Mesothelial cell of epicardium (in vitro differentiated cells): ENCODE results near the gene STT3A. TPM values are rescaled to one million over a fixed set of nuclear protein-coding genes. Genes with fewer than 3 reads are reported as not detected.

ENCODE experiments used
- DNase-seq, 2 experiments: peaks; one replicate each; pipeline ENCODE4 v3.0.0; 2021; ENCODE audit warnings: low spot score in 2 of 2; ENCODE audit not compliant: unreplicated experiment in 2 of 2
- H3K27ac Mint-ChIP-seq: 2 replicates; pipeline ENCODE4 v1.8.0; 2021; ENCODE audit warnings: mixed read lengths
- H3K27me3 Mint-ChIP-seq: 2 replicates; pipeline ENCODE4 v1.8.0; 2021; ENCODE audit warnings: low read depth, mixed read lengths
- H3K36me3 Mint-ChIP-seq: 2 replicates; pipeline ENCODE4 v1.8.0; 2021; ENCODE audit warnings: mixed read lengths
- H3K4me1 Mint-ChIP-seq: 2 replicates; pipeline ENCODE4 v1.8.0; 2021; ENCODE audit warnings: mixed read lengths
- H3K4me3 Mint-ChIP-seq: 2 replicates; pipeline ENCODE4 v1.8.0; 2021; ENCODE audit warnings: mild to moderate bottlenecking, moderate library complexity, mixed read lengths
- H3K9me3 Mint-ChIP-seq: 2 replicates; pipeline ENCODE4 v1.8.0; 2021; ENCODE audit warnings: mixed read lengths
- total RNA-seq: library from RNA; stranded (reverse); gene quantifications from 3 replicates; pipeline ENCODE4 v1.2.1, GENCODE V29; 2021
- TF ChIP-seq, protein P1 (sequence below): fragments of 200-600 bp; sonication (generic); IDR thresholded peaks from one replicate; pipeline ENCODE4 v1.5.0; 2021; ENCODE audit warnings: antibody characterized with exemption; ENCODE audit not compliant: unreplicated experiment

Gene STT3A
- total RNA-seq, 1 donor from 2014 or later: 146 TPM

DNA sequence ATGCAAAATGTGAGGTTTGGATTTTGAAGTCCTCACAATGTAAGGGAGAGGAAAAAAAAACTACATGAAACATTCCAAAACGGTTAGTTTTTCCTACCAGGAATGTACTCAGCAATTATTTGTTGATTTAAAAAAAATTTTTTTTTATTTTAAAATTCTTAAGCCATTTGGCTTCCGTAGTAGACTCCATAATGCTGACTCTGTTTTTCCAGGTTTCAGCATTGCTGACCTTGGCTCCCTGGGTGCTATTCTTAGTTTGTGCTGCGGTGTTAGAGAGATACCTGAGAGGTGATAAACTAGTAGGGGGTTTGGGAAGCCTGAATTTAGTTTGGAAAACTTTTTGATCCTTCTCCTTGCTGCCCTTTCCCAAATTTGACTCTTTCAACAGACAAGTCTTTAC lies 10.6 kb downstream of the STT3A start:
- Mint-ChIP-seq H3K36me3 (peaks cover 35% of the 10 kb centered on the region), H3K4me3 (no peak overlapping the region), H3K27me3 (no peaks in the 10 kb centered on the region), H3K4me1 (no peaks in the 10 kb centered on the region), H3K9me3 (no peaks in the 10 kb centered on the region), H3K27ac (no peak overlapping the region)
- TF ChIP-seq, protein P1, sequence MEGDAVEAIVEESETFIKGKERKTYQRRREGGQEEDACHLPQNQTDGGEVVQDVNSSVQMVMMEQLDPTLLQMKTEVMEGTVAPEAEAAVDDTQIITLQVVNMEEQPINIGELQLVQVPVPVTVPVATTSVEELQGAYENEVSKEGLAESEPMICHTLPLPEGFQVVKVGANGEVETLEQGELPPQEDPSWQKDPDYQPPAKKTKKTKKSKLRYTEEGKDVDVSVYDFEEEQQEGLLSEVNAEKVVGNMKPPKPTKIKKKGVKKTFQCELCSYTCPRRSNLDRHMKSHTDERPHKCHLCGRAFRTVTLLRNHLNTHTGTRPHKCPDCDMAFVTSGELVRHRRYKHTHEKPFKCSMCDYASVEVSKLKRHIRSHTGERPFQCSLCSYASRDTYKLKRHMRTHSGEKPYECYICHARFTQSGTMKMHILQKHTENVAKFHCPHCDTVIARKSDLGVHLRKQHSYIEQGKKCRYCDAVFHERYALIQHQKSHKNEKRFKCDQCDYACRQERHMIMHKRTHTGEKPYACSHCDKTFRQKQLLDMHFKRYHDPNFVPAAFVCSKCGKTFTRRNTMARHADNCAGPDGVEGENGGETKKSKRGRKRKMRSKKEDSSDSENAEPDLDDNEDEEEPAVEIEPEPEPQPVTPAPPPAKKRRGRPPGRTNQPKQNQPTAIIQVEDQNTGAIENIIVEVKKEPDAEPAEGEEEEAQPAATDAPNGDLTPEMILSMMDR: no peak
- no peak for DNase-seq

DNA sequence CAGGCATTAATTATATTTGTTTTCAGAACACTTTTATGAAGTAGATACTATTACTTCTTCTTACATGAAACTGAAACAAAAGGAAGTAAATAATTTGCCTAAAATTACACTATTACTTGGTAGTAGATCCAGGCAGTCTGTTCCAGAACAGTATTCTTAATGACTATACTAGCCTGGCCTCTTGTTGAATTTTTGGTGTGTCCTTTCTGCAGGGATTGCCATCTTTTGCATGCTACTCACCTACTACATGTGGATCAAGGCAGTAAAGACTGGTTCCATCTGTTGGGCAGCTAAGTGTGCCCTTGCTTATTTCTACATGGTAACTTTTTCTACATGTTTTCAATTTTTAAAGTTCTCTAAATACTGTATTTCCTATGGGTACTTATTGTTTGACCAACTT lies 12.8 kb downstream of the STT3A start:
- H3K9me3 Mint-ChIP-seq: no peaks in the 10 kb centered on the region
- no peaks in the 10 kb centered on the region for H3K27me3 Mint-ChIP-seq
- no peaks in the 10 kb centered on the region for H3K4me1 Mint-ChIP-seq
- TF ChIP-seq, protein P1: no peak
- H3K36me3 Mint-ChIP-seq: peaks cover 38% of the 10 kb centered on the region
- no peak for DNase-seq
- no peak overlapping the region for H3K27ac Mint-ChIP-seq
- H3K4me3 Mint-ChIP-seq: no peak overlapping the region

DNA sequence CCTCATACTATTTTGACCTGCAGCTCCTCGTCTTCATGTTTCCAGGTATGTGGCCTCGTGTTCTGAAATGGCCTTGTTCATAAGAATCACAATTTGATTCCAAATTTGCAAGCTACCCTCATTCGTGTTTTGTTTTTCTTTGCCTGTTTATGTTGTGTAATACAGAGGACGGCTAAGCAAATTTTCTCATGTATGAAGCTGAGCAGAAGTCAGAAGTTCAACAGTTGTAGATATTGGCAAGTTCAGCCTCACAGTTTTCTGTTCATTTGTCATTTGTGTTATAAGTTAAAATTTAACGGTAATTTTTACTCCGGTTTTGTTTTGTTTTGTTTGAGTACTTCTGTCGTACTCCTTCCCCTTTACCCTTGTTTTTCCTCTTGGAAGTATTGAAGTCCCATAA lies 16.9 kb downstream of the STT3A start:
- Mint-ChIP-seq H3K9me3 (no peaks in the 10 kb centered on the region), H3K36me3 (peaks cover 46% of the 10 kb centered on the region), H3K4me1 (no peaks in the 10 kb centered on the region), H3K27ac (no peak overlapping the region), H3K27me3 (no peaks in the 10 kb centered on the region), H3K4me3 (no peak overlapping the region)
- TF ChIP-seq, protein P1: no peak
- DNase-seq: no peak

DNA sequence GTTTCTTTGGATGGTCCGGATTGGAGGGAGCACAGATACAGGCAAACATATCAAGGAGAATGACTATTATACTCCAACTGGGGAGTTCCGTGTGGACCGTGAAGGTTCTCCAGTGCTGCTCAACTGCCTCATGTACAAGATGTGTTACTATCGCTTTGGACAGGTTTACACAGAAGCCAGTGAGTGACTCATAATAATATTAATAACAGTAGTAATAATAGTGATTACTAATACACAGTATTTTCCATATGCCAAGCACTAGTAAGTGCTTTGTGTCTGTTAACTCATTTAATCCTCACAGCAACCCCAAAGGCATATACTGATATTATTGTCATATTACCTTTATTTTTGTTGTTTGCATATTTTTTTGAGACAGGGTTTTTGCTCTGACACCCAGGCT lies 25.7 kb downstream of the STT3A start:
- Mint-ChIP-seq H3K9me3 (no peaks in the 10 kb centered on the region), H3K36me3 (peaks cover 40% of the 10 kb centered on the region), H3K4me3 (no peak overlapping the region), H3K4me1 (no peaks in the 10 kb centered on the region), H3K27ac (no peak overlapping the region), H3K27me3 (no peaks in the 10 kb centered on the region)
- TF ChIP-seq, protein P1: no peak
- DNase-seq: no peak

DNA sequence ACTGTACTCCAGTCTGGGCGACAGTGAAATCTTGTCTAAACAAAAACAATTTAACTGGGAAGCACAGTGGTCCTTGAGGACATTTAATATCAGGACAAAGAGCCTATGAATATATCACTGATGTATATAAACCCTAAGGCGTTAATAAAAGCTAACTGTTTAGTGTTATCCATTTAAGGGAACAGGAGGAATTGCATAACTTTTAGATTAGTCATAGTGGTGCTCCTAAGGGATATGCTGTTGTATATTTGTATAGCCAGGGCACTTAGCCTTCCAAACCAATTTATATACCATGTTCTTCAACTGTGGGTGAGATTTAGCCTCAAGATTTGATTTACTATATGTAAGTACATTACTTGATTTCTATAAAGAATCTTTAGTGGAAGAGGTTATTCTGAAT lies 29.3 kb downstream of the STT3A start:
- Mint-ChIP-seq H3K4me1 (peaks cover 14% of the 10 kb centered on the region), H3K36me3 (peaks cover 24% of the 10 kb centered on the region), H3K4me3 (no peak overlapping the region), H3K9me3 (no peaks in the 10 kb centered on the region), H3K27ac (no peak overlapping the region), H3K27me3 (no peaks in the 10 kb centered on the region)
- no peak for DNase-seq
- TF ChIP-seq, protein P1: no peak

DNA sequence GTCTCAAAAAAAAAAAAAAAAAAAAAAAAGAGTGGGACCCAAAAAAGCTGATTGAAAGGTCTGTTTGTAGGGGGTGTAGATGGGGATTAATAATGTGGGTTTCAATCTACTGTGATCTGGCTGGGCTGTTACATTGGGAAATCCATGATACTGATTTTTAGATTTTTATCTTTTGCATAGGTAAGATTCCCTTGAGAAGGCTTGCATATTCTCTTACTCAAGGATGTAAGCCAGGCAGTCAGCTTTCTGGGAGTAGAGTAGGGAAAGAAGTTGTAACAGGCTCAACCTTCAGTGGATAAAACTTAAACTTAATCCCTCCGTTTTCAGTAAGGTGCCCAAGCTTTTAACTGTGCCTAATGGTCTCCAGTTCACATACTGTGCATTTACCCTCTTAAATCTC lies 30.4 kb downstream of the STT3A start:
- Mint-ChIP-seq H3K27me3 (no peaks in the 10 kb centered on the region), H3K9me3 (no peaks in the 10 kb centered on the region), H3K36me3 (peaks cover 22% of the 10 kb centered on the region), H3K4me3 (no peak overlapping the region), H3K27ac (no peak overlapping the region), H3K4me1 (peaks cover 21% of the 10 kb centered on the region)
- TF ChIP-seq, protein P1: no peak
- no peak for DNase-seq
